GM23338 (cell line): Measurements from ENCODE around the gene CEACAM21.

ENCODE experiments used
- CREB1 ChIP-seq: fragments of 250-450 bp; sonication (Bioruptor Pico); IDR thresholded peaks from 2 replicates; pipeline ENCODE4 v1.5.0; 2020; ENCODE audit warnings: low read depth, mild to moderate bottlenecking, moderate library complexity
- EZH2 ChIP-seq: fragments of 200-600 bp; sonication (generic); IDR thresholded peaks from one replicate; pipeline ENCODE4 v1.8.0; 2017; ENCODE audit warnings: antibody characterized with exemption, mild to moderate bottlenecking, low read depth; ENCODE audit not compliant: unreplicated experiment
- EZH2phosphoT487 ChIP-seq: fragments of 200-600 bp; sonication (generic); IDR thresholded peaks from one replicate; pipeline ENCODE4 v1.8.1; 2018; ENCODE audit warnings: antibody characterized with exemption; ENCODE audit not compliant: unreplicated experiment
- POLR2AphosphoS5 ChIP-seq: IDR thresholded peaks from 2 replicates; pipeline ENCODE4 v1.6.1; 2016; ENCODE audit warnings: antibody characterized with exemption, low read depth
- ZNF331 ChIP-seq: fragments of 250-450 bp; sonication (Bioruptor Pico); IDR thresholded peaks from 2 replicates; pipeline ENCODE4 v1.5.0; 2020; ENCODE audit warnings: low read depth, mild to moderate bottlenecking, moderate library complexity
- TF ChIP-seq, protein P1 (sequence below), 2 experiments: fragments of 200-600 bp in 1 of 2; sonication (generic) in 1 of 2; conservative IDR thresholded peaks; 2 replicates each; pipeline versions ENCODE4 v1.5.1 to v1.6.1; 2016 to 2017; ENCODE audit warnings: antibody characterized with exemption in 2 of 2, low read depth in 2 of 2, mild to moderate bottlenecking in 2 of 2, moderate library complexity in 1 of 2
- TF ChIP-seq, protein P2 (sequence below): IDR thresholded peaks from 2 replicates; pipeline ENCODE4 v1.6.1; 2016; ENCODE audit warnings: antibody characterized with exemption
- TF ChIP-seq, protein P3 (sequence below): IDR thresholded peaks from one replicate; pipeline ENCODE4 v1.6.1; 2018; ENCODE audit warnings: antibody characterized with exemption; ENCODE audit not compliant: unreplicated experiment

DNA sequence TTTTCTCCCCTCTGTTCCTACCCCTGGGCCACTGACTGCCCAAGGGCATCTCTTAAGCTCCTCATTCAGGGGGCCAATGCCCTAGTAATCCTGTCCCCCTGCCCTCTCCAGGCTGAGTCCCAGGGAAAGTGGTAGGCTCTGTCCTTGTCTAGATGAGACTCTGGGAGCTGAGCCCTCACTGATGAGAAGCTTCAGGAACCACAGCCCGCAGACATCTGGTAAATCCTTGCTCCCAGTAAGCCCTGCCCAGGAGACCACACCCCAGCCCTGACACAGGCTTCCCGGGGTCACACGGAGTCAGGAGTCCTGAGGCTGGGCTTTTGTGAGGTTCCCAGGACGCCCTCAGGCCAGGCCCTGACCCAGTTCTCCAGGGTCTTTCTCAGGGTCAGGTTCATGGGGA lies 49.0 kb downstream of the CEACAM21 start:
- TF ChIP-seq CREB1 (CRISPR knock-in tag) (no peak), EZH2 (no peak), EZH2phosphoT487 (no peak), POLR2AphosphoS5 (no peak), ZNF331 (no peak)
- TF ChIP-seq, protein P1, sequence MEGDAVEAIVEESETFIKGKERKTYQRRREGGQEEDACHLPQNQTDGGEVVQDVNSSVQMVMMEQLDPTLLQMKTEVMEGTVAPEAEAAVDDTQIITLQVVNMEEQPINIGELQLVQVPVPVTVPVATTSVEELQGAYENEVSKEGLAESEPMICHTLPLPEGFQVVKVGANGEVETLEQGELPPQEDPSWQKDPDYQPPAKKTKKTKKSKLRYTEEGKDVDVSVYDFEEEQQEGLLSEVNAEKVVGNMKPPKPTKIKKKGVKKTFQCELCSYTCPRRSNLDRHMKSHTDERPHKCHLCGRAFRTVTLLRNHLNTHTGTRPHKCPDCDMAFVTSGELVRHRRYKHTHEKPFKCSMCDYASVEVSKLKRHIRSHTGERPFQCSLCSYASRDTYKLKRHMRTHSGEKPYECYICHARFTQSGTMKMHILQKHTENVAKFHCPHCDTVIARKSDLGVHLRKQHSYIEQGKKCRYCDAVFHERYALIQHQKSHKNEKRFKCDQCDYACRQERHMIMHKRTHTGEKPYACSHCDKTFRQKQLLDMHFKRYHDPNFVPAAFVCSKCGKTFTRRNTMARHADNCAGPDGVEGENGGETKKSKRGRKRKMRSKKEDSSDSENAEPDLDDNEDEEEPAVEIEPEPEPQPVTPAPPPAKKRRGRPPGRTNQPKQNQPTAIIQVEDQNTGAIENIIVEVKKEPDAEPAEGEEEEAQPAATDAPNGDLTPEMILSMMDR (conservative IDR thresholded peaks at IDR 0.05; ENCODE audit: low read depth in 2 of 2) = no peak
- TF ChIP-seq, protein P2, sequence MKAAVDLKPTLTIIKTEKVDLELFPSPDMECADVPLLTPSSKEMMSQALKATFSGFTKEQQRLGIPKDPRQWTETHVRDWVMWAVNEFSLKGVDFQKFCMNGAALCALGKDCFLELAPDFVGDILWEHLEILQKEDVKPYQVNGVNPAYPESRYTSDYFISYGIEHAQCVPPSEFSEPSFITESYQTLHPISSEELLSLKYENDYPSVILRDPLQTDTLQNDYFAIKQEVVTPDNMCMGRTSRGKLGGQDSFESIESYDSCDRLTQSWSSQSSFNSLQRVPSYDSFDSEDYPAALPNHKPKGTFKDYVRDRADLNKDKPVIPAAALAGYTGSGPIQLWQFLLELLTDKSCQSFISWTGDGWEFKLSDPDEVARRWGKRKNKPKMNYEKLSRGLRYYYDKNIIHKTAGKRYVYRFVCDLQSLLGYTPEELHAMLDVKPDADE = no peak
- TF ChIP-seq, protein P3, sequence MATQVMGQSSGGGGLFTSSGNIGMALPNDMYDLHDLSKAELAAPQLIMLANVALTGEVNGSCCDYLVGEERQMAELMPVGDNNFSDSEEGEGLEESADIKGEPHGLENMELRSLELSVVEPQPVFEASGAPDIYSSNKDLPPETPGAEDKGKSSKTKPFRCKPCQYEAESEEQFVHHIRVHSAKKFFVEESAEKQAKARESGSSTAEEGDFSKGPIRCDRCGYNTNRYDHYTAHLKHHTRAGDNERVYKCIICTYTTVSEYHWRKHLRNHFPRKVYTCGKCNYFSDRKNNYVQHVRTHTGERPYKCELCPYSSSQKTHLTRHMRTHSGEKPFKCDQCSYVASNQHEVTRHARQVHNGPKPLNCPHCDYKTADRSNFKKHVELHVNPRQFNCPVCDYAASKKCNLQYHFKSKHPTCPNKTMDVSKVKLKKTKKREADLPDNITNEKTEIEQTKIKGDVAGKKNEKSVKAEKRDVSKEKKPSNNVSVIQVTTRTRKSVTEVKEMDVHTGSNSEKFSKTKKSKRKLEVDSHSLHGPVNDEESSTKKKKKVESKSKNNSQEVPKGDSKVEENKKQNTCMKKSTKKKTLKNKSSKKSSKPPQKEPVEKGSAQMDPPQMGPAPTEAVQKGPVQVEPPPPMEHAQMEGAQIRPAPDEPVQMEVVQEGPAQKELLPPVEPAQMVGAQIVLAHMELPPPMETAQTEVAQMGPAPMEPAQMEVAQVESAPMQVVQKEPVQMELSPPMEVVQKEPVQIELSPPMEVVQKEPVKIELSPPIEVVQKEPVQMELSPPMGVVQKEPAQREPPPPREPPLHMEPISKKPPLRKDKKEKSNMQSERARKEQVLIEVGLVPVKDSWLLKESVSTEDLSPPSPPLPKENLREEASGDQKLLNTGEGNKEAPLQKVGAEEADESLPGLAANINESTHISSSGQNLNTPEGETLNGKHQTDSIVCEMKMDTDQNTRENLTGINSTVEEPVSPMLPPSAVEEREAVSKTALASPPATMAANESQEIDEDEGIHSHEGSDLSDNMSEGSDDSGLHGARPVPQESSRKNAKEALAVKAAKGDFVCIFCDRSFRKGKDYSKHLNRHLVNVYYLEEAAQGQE = no peak
